Measurements from ENCODE around the gene IVD.
A peak's percentile ranks its signal among the peaks of the same experiment; 100 is the strongest.

The IVD gene

GRCh38 chr15:40405501-40406381 is at the start of gene IVD:
Gene IVD, plus strand, starts transcription at chr15:40405795. Its CDS starts 33 bp downstream, at chr15:40405828.
- no peak for TF ChIP-seq CTCF (conservative IDR thresholded peaks at IDR 0.05; ENCODE audit: control insufficient read depth, insufficient read depth, low read depth, low read length)
- H3K4me3 ChIP-seq (ENCODE audit: control insufficient read depth, low read depth, low read length), result peak within 1 kb of the TSS; percentile 86
- DNase-seq (ENCODE audit: low read depth), result peak; percentile 95

- H3K4me3 ChIP-seq (ENCODE audit: control insufficient read depth, low read depth, low read length), result no peak overlapping the region
- no peak for DNase-seq (ENCODE audit: low read depth)
- TF ChIP-seq CTCF (conservative IDR thresholded peaks at IDR 0.05; ENCODE audit: control insufficient read depth, insufficient read depth, low read depth, low read length), result no peak
These were observed 49.5 kb upstream of the IVD start for GRCh38 chr15:40355976-40356585.

GRCh38 chr15:40357246-40357645 is 48.3 kb upstream of the IVD start:
- DNase-seq (ENCODE audit: low read depth), result no peak
- no peak for TF ChIP-seq CTCF (conservative IDR thresholded peaks at IDR 0.05; ENCODE audit: control insufficient read depth, insufficient read depth, low read depth, low read length)
- H3K4me3 ChIP-seq (ENCODE audit: control insufficient read depth, low read depth, low read length), result no peak overlapping the region

GRCh38 chr15:40357723-40358470 is 47.7 kb upstream of the IVD start, which contains the start of gene DISP2:
Gene DISP2, plus strand, starts transcription at chr15:40358219. Its CDS starts 103 bp downstream, at chr15:40358322.
- DNase-seq (ENCODE audit: low read depth), result peak; percentile 60
- TF ChIP-seq CTCF (conservative IDR thresholded peaks at IDR 0.05; ENCODE audit: control insufficient read depth, insufficient read depth, low read depth, low read length), result no peak
- peak within 1 kb of the TSS; percentile 43 for H3K4me3 ChIP-seq (ENCODE audit: control insufficient read depth, low read depth, low read length)

GRCh38 chr15:40358471-40359353 is 46.9 kb upstream of the IVD start:
- H3K4me3 ChIP-seq (ENCODE audit: control insufficient read depth, low read depth, low read length), result peak overlapping the region; percentile 33
- no peak for DNase-seq (ENCODE audit: low read depth)
- TF ChIP-seq CTCF (conservative IDR thresholded peaks at IDR 0.05; ENCODE audit: control insufficient read depth, insufficient read depth, low read depth, low read length), result no peak

- no peak for TF ChIP-seq CTCF (conservative IDR thresholded peaks at IDR 0.05; ENCODE audit: control insufficient read depth, insufficient read depth, low read depth, low read length)
- no peak overlapping the region for H3K4me3 ChIP-seq (ENCODE audit: control insufficient read depth, low read depth, low read length)
- no peak for DNase-seq (ENCODE audit: low read depth)
These were observed 45.6 kb upstream of the IVD start for GRCh38 chr15:40360015-40360414.

Measured in fibroblast of mammary gland (primary cell).